Measurements from ENCODE around the gene DAD1. TPM values are rescaled to one million over a fixed set of nuclear protein-coding genes. Genes with fewer than 3 reads are reported as not detected.

Gene DAD1
- total RNA-seq, 1 experiment from 2014 or later: 166 TPM

DNA sequence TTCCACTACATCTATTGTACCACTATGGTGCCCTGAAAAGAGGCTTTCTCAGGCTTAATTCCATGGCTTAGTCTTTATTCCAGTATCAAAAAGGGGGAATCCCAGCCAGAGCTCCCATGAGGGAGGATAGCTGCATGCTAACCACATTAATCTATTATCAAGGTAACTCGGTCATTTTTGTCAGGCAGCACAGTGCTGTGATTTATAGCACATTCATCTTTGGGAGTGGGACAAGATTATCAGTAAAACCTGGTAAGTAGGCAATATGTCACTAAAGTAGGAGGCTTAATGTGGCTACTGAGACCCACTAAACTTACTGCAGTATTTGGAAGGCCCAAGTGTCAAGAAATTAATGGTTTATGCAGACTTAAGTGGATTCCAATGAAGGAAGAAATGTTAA lies 58.9 kb downstream of the DAD1 start:
- no peak overlapping the region for H3K27ac Mint-ChIP-seq (ENCODE audit: low read depth, unreplicated experiment)
- no peak for DNase-seq (ENCODE audit: unreplicated experiment)
- ChIA-PET CTCF (interaction anchor here (0.7 to 1.2 kb wide), 3 partner anchors 25 to 1145 kb away, joined by 3 read pairs; no protein-coding TSS in a partner anchor), POLR2A (no interaction called here)
- TF ChIP-seq, protein P1, sequence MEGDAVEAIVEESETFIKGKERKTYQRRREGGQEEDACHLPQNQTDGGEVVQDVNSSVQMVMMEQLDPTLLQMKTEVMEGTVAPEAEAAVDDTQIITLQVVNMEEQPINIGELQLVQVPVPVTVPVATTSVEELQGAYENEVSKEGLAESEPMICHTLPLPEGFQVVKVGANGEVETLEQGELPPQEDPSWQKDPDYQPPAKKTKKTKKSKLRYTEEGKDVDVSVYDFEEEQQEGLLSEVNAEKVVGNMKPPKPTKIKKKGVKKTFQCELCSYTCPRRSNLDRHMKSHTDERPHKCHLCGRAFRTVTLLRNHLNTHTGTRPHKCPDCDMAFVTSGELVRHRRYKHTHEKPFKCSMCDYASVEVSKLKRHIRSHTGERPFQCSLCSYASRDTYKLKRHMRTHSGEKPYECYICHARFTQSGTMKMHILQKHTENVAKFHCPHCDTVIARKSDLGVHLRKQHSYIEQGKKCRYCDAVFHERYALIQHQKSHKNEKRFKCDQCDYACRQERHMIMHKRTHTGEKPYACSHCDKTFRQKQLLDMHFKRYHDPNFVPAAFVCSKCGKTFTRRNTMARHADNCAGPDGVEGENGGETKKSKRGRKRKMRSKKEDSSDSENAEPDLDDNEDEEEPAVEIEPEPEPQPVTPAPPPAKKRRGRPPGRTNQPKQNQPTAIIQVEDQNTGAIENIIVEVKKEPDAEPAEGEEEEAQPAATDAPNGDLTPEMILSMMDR (IDR thresholded peaks at IDR 0.05; ENCODE audit: unreplicated experiment): no peak
- intact Hi-C loops (cut with micrococcal nuclease): no loop called here
- H3K27me3 Mint-ChIP-seq (ENCODE audit: insufficient read depth, unreplicated experiment): no peaks in the 10 kb centered on the region
- H3K4me3 Mint-ChIP-seq (ENCODE audit: unreplicated experiment): no peak overlapping the region
- no peaks in the 10 kb centered on the region for H3K36me3 Mint-ChIP-seq (ENCODE audit: insufficient read depth, unreplicated experiment)
- H3K9me3 Mint-ChIP-seq (ENCODE audit: unreplicated experiment): no peaks in the 10 kb centered on the region
- no TSS peak for BruUV-seq (replicated peaks)
- peaks cover 10% of the 10 kb centered on the region for H3K4me1 Mint-ChIP-seq (ENCODE audit: insufficient read depth, unreplicated experiment)

DNA sequence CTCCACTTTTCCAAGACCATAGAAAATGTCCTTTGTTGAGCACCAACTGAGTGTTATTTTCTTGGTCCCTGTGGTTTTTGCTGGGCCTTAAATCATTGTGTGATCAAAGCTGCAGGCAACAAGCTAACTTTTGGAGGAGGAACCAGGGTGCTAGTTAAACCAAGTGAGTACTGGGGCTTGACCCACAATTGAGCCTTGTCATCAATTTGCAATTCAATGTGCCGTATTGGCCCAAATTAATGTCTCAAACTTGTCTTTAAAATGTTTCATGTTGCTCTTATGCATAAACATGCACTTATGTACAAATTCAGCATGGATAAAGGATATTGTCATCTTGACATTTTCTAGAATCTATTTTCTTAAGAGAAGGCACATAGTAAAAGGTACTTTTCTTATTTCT lies 62.3 kb downstream of the DAD1 start:
- intact Hi-C loops (cut with micrococcal nuclease): no loop called here
- TF ChIP-seq, protein P1 (IDR thresholded peaks at IDR 0.05; ENCODE audit: unreplicated experiment): no peak
- Mint-ChIP-seq H3K27me3 (ENCODE audit: insufficient read depth, unreplicated experiment) (no peaks in the 10 kb centered on the region), H3K36me3 (ENCODE audit: insufficient read depth, unreplicated experiment) (no peaks in the 10 kb centered on the region), H3K27ac (ENCODE audit: low read depth, unreplicated experiment) (no peak overlapping the region), H3K9me3 (ENCODE audit: unreplicated experiment) (no peaks in the 10 kb centered on the region), H3K4me3 (ENCODE audit: unreplicated experiment) (no peak overlapping the region), H3K4me1 (ENCODE audit: insufficient read depth, unreplicated experiment) (no peaks in the 10 kb centered on the region)
- CTCF ChIA-PET: interaction anchor here (0.6 to 1.4 kb wide), 3 partner anchors 30 to 347 kb away, joined by 3 to 4 read pairs (median 4); no protein-coding TSS in a partner anchor
- no TSS peak for BruUV-seq (replicated peaks)
- POLR2A ChIA-PET: interaction anchor here (0.6 to 1.2 kb wide), 2 partner anchors 136 to 236 kb away, joined by 3 to 4 read pairs; no protein-coding TSS in a partner anchor
- DNase-seq (ENCODE audit: unreplicated experiment): no peak

DNA sequence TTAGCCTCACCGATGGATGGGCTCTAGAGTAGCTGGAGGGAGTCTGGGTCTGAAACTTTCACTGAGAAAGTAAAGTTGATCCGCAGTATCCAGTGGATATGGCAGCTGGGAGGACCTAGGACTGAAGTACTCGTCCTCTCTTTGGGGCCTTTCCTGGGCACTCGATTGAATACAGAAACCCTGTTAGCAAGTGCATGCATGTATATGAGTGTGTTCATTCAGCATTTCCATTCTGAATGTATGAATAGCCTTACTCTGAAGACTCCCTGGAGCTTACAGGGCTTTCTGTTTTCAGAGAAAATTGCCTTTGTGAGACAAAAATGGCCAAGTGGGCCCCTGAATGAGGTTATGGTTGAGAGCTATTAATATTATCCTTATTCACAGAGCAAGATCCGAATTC lies 62.8 kb downstream of the DAD1 start:
- ChIA-PET CTCF (interaction anchor here (0.5 to 1.4 kb wide), 4 partner anchors 25 to 328 kb away, joined by 3 to 4 read pairs (median 4); no protein-coding TSS in a partner anchor), POLR2A (interaction anchor here (0.6 to 1.2 kb wide), 3 partner anchors 135 to 251 kb away, joined by 3 to 4 read pairs (median 3); no protein-coding TSS in a partner anchor)
- Mint-ChIP-seq H3K4me1 (ENCODE audit: insufficient read depth, unreplicated experiment) (no peaks in the 10 kb centered on the region), H3K36me3 (ENCODE audit: insufficient read depth, unreplicated experiment) (no peaks in the 10 kb centered on the region), H3K27me3 (ENCODE audit: insufficient read depth, unreplicated experiment) (no peaks in the 10 kb centered on the region), H3K27ac (ENCODE audit: low read depth, unreplicated experiment) (no peak overlapping the region), H3K4me3 (ENCODE audit: unreplicated experiment) (no peak overlapping the region), H3K9me3 (ENCODE audit: unreplicated experiment) (no peaks in the 10 kb centered on the region)
- DNase-seq (ENCODE audit: unreplicated experiment): no peak
- TF ChIP-seq, protein P1 (IDR thresholded peaks at IDR 0.05; ENCODE audit: unreplicated experiment): no peak
- intact Hi-C loops (cut with micrococcal nuclease): no loop called here
- BruUV-seq (replicated peaks): no TSS peak

DNA sequence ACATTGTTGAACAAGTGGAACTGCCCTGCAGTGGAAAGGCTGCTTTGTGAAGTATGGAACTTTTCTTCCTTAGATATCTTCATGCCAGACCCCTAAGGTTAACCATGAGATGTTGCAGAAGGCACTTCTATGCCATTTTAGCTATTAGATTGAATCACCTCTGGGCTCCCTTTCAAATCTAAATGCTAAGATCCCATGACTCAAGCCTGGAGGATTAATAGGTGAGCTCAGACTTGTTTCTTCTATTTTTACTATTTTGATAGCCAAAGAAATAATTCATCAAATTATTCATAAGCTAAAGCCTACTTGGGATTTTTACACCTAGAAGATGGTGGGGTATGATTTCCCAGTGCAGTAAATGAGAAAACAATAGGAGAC lies 64.3 kb downstream of the DAD1 start:
- Mint-ChIP-seq H3K9me3 (ENCODE audit: unreplicated experiment) (no peaks in the 10 kb centered on the region), H3K4me3 (ENCODE audit: unreplicated experiment) (no peak overlapping the region)
- no peak for DNase-seq (ENCODE audit: unreplicated experiment)

More for the DNA sequence above, 64.3 kb downstream of the DAD1 start:
- no peak overlapping the region for H3K27ac Mint-ChIP-seq (ENCODE audit: low read depth, unreplicated experiment)
- H3K4me1 Mint-ChIP-seq (ENCODE audit: insufficient read depth, unreplicated experiment): no peaks in the 10 kb centered on the region
- POLR2A ChIA-PET: interaction anchor here (0.8 to 1.1 kb wide), 2 partner anchors 12 to 15 kb away, joined by 3 to 4 read pairs; no protein-coding TSS in a partner anchor
- TF ChIP-seq, protein P1 (IDR thresholded peaks at IDR 0.05; ENCODE audit: unreplicated experiment): no peak
- H3K36me3 Mint-ChIP-seq (ENCODE audit: insufficient read depth, unreplicated experiment): no peaks in the 10 kb centered on the region
- BruUV-seq (replicated peaks): no TSS peak
- H3K27me3 Mint-ChIP-seq (ENCODE audit: insufficient read depth, unreplicated experiment): no peaks in the 10 kb centered on the region
- intact Hi-C loops (cut with micrococcal nuclease): no loop called here
- CTCF ChIA-PET: interaction anchor here (0.5 to 1.1 kb wide), 5 partner anchors 22 to 538 kb away, joined by 3 to 6 read pairs (median 3); no protein-coding TSS in a partner anchor

All from MCF 10A (cell line).